HL-60/S4 treated with phorbol 12-myristate 13-acetate at 8.2 ng/mL for 4 days and 3 days (cell line): ENCODE results near the gene REPS2.

Experiments used
- in situ Hi-C: fragments of 300-500 bp; cut with MboI; formaldehyde crosslinking; loops from 2 replicates; pipeline ENCODE4 v1.15.0; 2022; ENCODE audit warnings: low sequenced_read_pairs

REPS2 gene

GRCh38 chrX:17075004-17075403, 128.5 kb downstream of the REPS2 start:
- in situ Hi-C loops, result no loop called here

GRCh38 chrX:17077361-17077760, 130.9 kb downstream of the REPS2 start:
- in situ Hi-C loops, result no loop called here

- in situ Hi-C loops, result no loop called here
Measured at GRCh38 chrX:17078031-17078720, 131.7 kb downstream of the REPS2 start.

GRCh38 chrX:17081511-17081910, 135.1 kb downstream of the REPS2 start:
- in situ Hi-C loops, result no loop called here

DNA sequence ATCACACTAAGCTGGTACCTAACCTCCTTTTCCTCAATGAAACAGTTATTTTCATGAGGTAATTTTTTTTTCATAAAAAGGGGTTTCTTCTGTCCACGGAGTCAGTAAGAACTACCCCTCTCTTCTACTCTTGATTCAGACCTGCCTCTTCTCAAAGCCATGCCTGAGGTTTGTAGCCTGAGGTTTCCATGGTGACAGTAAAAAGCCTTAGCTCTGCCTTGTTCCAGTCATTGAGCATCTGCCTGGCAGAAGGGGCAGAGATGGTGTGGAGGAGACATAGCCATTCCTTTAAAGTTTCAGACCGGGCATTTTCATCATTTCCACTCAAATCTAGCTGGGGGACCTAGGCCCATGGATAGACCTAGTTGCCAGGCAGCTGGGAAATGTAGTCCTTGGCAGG, 135.5 kb downstream of the REPS2 start:
- in situ Hi-C loops, result no loop called here

DNA sequence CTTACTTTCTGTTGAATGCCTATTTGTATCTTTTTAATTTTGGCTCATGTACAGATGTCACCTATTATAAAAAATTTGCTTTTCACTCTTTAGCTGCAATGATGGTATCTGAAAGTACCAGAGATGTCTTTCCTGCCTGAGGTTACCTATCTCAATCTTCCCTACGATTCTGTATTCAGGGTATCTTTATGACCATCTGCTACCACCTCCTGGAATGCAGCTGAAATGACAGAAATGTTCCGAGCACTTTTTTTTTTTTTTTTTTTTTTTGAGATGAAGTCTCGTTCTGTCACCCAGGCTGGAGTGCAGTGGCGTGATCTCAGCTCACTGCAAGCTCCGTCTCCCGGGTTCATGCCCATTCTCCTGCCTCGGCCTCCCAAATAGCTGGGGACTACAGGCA, 136.4 kb downstream of the REPS2 start:
- in situ Hi-C loops, result no loop called here

DNA sequence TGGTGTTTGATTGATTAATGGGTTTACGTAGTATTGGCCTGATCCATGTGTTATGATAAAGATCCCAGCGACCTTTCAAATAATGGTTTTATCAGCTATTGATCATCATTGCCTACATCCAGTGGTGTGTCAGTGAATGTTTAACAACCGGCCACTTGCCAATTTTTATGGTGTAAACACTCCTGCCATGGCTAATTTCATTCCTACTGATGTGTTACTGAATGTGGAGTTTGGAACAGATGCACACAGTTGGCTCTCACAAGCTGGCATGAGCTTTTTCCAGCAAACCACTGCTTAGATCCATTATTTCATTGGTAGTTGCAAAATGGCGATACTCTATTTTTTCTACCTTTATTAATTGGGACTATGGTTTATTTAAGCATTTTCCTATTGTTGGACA, 139.9 kb downstream of the REPS2 start:
- in situ Hi-C loops, result no loop called here

DNA sequence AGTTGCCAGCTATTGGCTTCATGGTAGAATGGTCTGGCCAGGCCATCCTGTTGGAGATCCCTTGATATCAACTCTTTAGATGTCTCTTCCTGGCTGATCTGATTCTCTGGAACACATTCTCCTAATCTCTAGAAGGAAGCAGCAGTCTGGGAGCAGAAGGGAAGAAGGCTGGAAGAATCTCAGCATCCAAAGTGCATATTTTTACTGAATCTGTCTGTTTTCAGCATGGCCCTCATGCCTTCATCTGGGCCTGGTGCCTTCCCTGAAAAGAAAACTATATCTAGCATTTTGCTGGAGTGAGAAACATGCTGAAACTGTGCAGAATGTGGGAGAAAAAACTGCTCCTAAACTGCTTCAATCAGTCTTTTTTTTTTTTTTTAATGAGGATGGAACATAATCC, 148.7 kb downstream of the REPS2 start:
- in situ Hi-C loops, result no loop called here

- in situ Hi-C loops, result no loop called here
Measured at GRCh38 chrX:17098516-17099247, 152.2 kb downstream of the REPS2 start.

- in situ Hi-C loops, result no loop called here
Measured at GRCh38 chrX:17104433-17104832, 158.0 kb downstream of the REPS2 start.

GRCh38 chrX:17120816-17121215, 174.4 kb downstream of the REPS2 start:
- in situ Hi-C loops, result no loop called here

GRCh38 chrX:17154001-17154400, 207.5 kb downstream of the REPS2 start:
- in situ Hi-C loops, result no loop called here

GRCh38 chrX:17160975-17161374, 214.5 kb downstream of the REPS2 start:
- in situ Hi-C loops, result no loop called here

- in situ Hi-C loops, result no loop called here
Measured at GRCh38 chrX:17161991-17162390, 215.5 kb downstream of the REPS2 start.

DNA sequence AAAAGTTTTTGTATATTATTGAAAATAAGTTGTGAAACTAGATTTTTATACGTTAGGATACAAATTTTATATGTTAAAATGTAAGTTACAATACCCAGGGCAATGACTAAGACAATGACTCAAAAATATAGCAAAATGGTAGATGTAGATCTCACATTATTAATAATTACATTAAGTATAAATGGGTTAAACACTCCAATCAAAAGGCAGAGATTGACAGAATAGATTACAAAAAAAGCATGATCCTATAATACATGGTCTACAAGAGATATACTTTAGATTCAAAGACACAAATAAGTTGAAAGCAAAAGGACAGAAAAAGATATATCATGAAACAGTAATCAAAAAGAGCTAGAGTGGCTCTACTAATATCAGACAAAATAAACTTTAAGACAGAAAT, 217.6 kb downstream of the REPS2 start:
- in situ Hi-C loops, result no loop called here

GRCh38 chrX:17164941-17165340, 218.5 kb downstream of the REPS2 start:
- in situ Hi-C loops, result no loop called here

- in situ Hi-C loops, result no loop called here
Measured at GRCh38 chrX:17167915-17168314, 221.5 kb downstream of the REPS2 start.

DNA sequence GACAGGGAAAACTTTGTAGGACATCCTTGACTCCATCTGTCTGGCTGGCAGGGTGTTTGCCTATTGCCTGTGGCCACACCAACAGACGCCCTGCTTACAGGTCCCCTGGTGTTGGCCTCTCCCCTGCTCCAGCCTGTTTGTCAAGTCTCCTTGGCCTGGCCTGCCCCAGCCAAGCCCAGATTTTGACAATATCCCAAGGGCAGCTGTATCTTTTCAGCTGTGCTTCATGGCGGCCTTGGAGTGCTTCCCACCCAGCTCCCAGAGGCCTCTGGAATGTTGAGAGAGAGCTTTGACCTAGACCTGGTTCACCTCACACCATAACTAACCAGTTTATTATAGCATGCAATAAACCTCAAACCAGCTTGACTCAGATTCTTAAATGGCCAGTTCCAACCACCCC, 224.5 kb downstream of the REPS2 start:
- in situ Hi-C loops, result no loop called here

DNA sequence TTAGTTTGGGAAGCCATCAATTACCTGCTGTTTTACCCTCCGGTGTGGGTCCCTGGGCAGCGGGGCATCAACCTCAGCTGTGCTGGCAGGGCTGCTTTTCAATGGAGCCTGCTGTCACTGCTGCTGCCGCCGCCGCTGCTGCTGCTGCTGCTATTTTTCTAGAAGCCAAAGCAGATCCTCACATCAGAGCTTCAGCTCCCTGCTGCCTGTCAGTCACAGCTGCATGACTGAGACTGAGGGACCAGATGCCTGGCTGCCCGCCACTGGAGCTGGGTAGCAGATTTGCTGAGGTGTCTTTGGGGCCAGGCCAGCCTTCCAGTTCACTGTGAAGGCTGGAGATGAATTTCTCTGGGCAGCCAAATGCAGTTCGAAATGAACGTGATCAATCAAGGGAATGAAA, 228.2 kb downstream of the REPS2 start:
- in situ Hi-C loops, result no loop called here

GRCh38 chrX:17182317-17182716, 235.9 kb downstream of the REPS2 start:
- in situ Hi-C loops, result no loop called here

DNA sequence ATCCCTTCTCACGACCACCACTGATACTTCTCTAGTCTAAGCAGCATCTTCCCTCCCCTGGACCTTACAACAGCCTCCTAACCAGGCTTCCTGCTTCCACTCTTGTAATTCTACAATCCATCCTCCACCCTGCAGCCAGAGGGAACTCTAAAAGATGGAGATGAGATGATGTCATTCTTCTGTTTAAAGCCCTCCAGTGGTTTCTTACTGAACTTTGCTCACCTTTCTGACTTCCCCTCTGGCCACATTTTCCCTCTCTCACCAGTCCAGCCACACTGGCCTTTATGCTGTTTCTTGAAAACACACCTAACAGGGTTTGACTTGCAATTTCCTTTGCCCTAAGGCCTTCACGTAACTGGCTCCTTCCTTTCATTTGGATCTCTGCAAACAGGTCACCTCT, 237.1 kb downstream of the REPS2 start:
- in situ Hi-C loops, result no loop called here

- in situ Hi-C loops, result no loop called here
Measured at GRCh38 chrX:17185431-17185830, 239.0 kb downstream of the REPS2 start.
